K562 (cell line): Measurements from ENCODE around the gene MTRF1L. TPM values are rescaled to one million over a fixed set of nuclear protein-coding genes. Genes with fewer than 3 reads are reported as not detected.

Experiments
- ATF7 ChIP-seq: fragments of 450-650 bp; IDR thresholded peaks from 2 replicates; pipeline ENCODE4 v1.7.1; 2014; ENCODE audit warnings: mild to moderate bottlenecking, moderate library complexity
- BRCA1 ChIP-seq, 2 experiments: fragments of 450-650 bp in 1 of 2; sonication (generic) in 1 of 2; formaldehyde crosslinking in 1 of 2; IDR thresholded peaks; 2 replicates each; pipeline versions ENCODE4 v1.5.0 to v1.6.1; 2017 to 2020; ENCODE audit warnings: mild to moderate bottlenecking in 1 of 2, missing genetic modification reagents in 1 of 2
- CREB3L1 ChIP-seq: fragments of 450-650 bp; IDR thresholded peaks from 2 replicates; pipeline ENCODE4 v1.6.1; 2014; ENCODE audit warnings: low read depth, mild to moderate bottlenecking, moderate library complexity, borderline replicate concordance
- DEAF1 ChIP-seq: fragments of 450-650 bp; formaldehyde crosslinking; IDR thresholded peaks from 2 replicates; pipeline ENCODE4 v1.4.0; 2020; ENCODE audit warnings: mild to moderate bottlenecking, moderate library complexity
- DMBX1 ChIP-seq: fragments of 250-450 bp; sonication (Bioruptor Pico); IDR thresholded peaks from 2 replicates; pipeline ENCODE4 v1.8.0; 2022; ENCODE audit warnings: inconsistent platforms, mild to moderate bottlenecking, moderate library complexity, borderline replicate concordance
- E2F3 ChIP-seq: fragments of 250-450 bp; sonication (Bioruptor Pico); IDR thresholded peaks from 2 replicates; pipeline ENCODE4 v1.4.0; 2020; ENCODE audit warnings: mild to moderate bottlenecking
- ETV1 ChIP-seq: fragments of 450-650 bp; conservative IDR thresholded peaks from 2 replicates; pipeline ENCODE4 v1.6.1; 2016; ENCODE audit warnings: missing genetic modification characterization, control low read depth, low read depth, missing compliant biosample characterization
- FOXK1 ChIP-seq: sonication (generic); formaldehyde crosslinking; IDR thresholded peaks from 2 replicates; pipeline ENCODE4 v1.8.0; 2022; ENCODE audit warnings: missing genetic modification reagents, mild to moderate bottlenecking, borderline replicate concordance
- GTF2B ChIP-seq: IDR thresholded peaks from 2 replicates; pipeline ENCODE4 v1.6.1; 2011; ENCODE audit not compliant: insufficient read length; ENCODE audit errors: extremely low read depth
- HMGN3 ChIP-seq: IDR thresholded peaks from 2 replicates; pipeline ENCODE4 v1.6.1; 2011; ENCODE audit warnings: borderline replicate concordance, low read depth, mild to moderate bottlenecking, mixed read lengths, low read length; ENCODE audit not compliant: insufficient read length; ENCODE audit errors: extremely low read depth
- KLF13 ChIP-seq: fragments of 450-650 bp; IDR thresholded peaks from 2 replicates; pipeline ENCODE4 v1.6.1; 2016; ENCODE audit warnings: missing genetic modification characterization, low read depth, mild to moderate bottlenecking, missing compliant biosample characterization, moderate library complexity, borderline replicate concordance
- NR2C2 ChIP-seq, 2 experiments: fragments of 200-800 bp in 1 of 2; sonication (Bioruptor generic) in 1 of 2; sonication (generic) in 1 of 2; formaldehyde crosslinking in 1 of 2; IDR thresholded peaks; 2 replicates each; pipeline versions ENCODE4 v1.6.1 to v1.8.0; 2016 to 2022; ENCODE audit warnings: mild to moderate bottlenecking in 1 of 2, missing compliant biosample characterization in 1 of 2, missing genetic modification characterization in 1 of 2, missing genetic modification reagents in 1 of 2
- PCBP1 ChIP-seq: fragments of 200-400 bp; formaldehyde crosslinking; IDR thresholded peaks from 2 replicates; pipeline ENCODE4 v1.6.1; 2018; ENCODE audit warnings: mild to moderate bottlenecking, low read depth, low read length; ENCODE audit not compliant: poor library complexity, severe bottlenecking
- PHF20 ChIP-seq: fragments of 450-650 bp; IDR thresholded peaks from 2 replicates; pipeline ENCODE4 v1.6.1; 2018; ENCODE audit not compliant: partially characterized antibody
- PML ChIP-seq: IDR thresholded peaks from 2 replicates; pipeline ENCODE4 v1.6.1; 2012; ENCODE audit warnings: low read length, inconsistent platforms
- PRPF4 ChIP-seq: fragments of 200-400 bp; formaldehyde crosslinking; IDR thresholded peaks from one replicate; pipeline ENCODE4 v1.6.1; 2017; ENCODE audit warnings: low read length, low read depth, mild to moderate bottlenecking; ENCODE audit not compliant: insufficient read depth, poor library complexity, severe bottlenecking
- SMAD4 ChIP-seq: fragments of 250-450 bp; sonication (Bioruptor Pico); conservative IDR thresholded peaks from 2 replicates; pipeline ENCODE4 v1.8.0; 2021; ENCODE audit warnings: inconsistent platforms, mild to moderate bottlenecking, moderate library complexity
- USF2 ChIP-seq: sonication (generic); formaldehyde crosslinking; IDR thresholded peaks from 2 replicates; pipeline ENCODE4 v1.5.0; 2020; ENCODE audit warnings: missing genetic modification reagents
- ZNF217 ChIP-seq: sonication (generic); formaldehyde crosslinking; IDR thresholded peaks from 2 replicates; pipeline ENCODE4 v1.8.0; 2022; ENCODE audit warnings: mild to moderate bottlenecking, missing genetic modification reagents
- polyA plus RNA-seq, 8 experiments: library from polyadenylated mRNA; depleted of rRNA in 4 of 8; stranded (reverse) in 5 of 8; unstranded in 3 of 8; fragments of >200 nt; fragmentation: Nextera tagmentation in 2 of 8; fragmentation: Illumina TruSeq in 1 of 8; extraction: Ambion mirVana in 2 of 8; extraction: Trizol in 1 of 8; gene quantifications; 2 replicates each; pipeline versions ENCODE4 v1.2.1 to v1.2.3, GENCODE V29; 2011 to 2014; ENCODE audit warnings: inconsistent platforms in 1 of 8, missing spikeins in 1 of 8
- total RNA-seq, 7 experiments: library from RNA; depleted of rRNA in 6 of 7; stranded (reverse); fragments of >200 nt in 6 of 7; fragmentation: Illumina TruSeq in 2 of 7; extraction: Trizol in 2 of 7; gene quantifications; 2 replicates each; pipeline versions ENCODE4 v1.2.1 to v1.2.3, GENCODE V29; 2011 to 2021; ENCODE audit warnings: low replicate concordance in 1 of 7

MTRF1L gene
- total and polyA plus RNA-seq, 9 of the 15 experiments (the other 6 are each of a cell fraction or from before 2014, with no cell fraction given) = 10.7 to 34.0 (median 30.2) TPM

GRCh38 chr6:152982904-152983636 is 19.4 kb downstream of the MTRF1L start, which contains the start of gene FBXO5 (continued):
- TF ChIP-seq HMGN3 = peak; percentile 58
- 0 out of 2 replicates have a peak, but pooled peaks have one; percentile 36 for TF ChIP-seq DEAF1 (CRISPR knock-in tag)
- TF ChIP-seq ZNF217 = no peak
- peak; percentile 28; the same call in 1 of the 2 replicates for TF ChIP-seq USF2 (CRISPR knock-in tag)
- no peak for TF ChIP-seq FOXK1 (CRISPR knock-in tag)
- 0 out of 2 replicates have a peak, but pooled peaks have one; percentile 7 for TF ChIP-seq KLF13 (tag)
- no peak for TF ChIP-seq BRCA1 (IDR thresholded peaks at IDR 0.05)
- no peak for TF ChIP-seq BRCA1 (CRISPR knock-in tag; IDR thresholded peaks at IDR 0.05)
- peak; percentile 36 for TF ChIP-seq SMAD4
- TF ChIP-seq PCBP1 = no peak
- peak; percentile 44 for TF ChIP-seq GTF2B
- TF ChIP-seq ATF7 = peak; percentile 49; the same call in 1 of the 2 replicates
- peak; percentile 48; the same call in 1 of the 2 replicates for TF ChIP-seq ETV1 (tag)
- TF ChIP-seq E2F3 (CRISPR knock-in tag) = peak; percentile 97
- 0 out of 2 replicates have a peak, but pooled peaks have one; percentile 17 for TF ChIP-seq NR2C2 (CRISPR knock-in tag; IDR thresholded peaks at IDR 0.05)
- TF ChIP-seq NR2C2 (tag; IDR thresholded peaks at IDR 0.05) = peak; percentile 74
- no peak for TF ChIP-seq PRPF4
- TF ChIP-seq CREB3L1 = peak; percentile 42
- TF ChIP-seq PML = peak; percentile 66
- peak; percentile 40 for TF ChIP-seq PHF20
- peak; percentile 28; the same call in 1 of the 2 replicates for TF ChIP-seq DMBX1 (CRISPR knock-in tag)
